Endothelial cell of umbilical vein (primary cell): ENCODE results near the gene KLHL26. TPM values are rescaled to one million over a fixed set of nuclear protein-coding genes. Genes with fewer than 3 reads are reported as not detected.

ENCODE experiments used
- BruUV-seq: library from RNA; stranded (reverse); fragments of 400-500 nt; replicated peaks from 2 replicates; lab custom pipeline; 2021; lab: Mats Ljungman, UMichigan
- CTCF ChIA-PET: fragments of 300-600, 350-600 bp; sonication (Branson Sonifier 250); formaldehyde crosslinking; loops from one replicate; lab custom pipeline; 2021; ENCODE audit warnings: antibody characterized with exemption, inconsistent platforms; lab: Charles Lee
- POLR2A ChIA-PET: fragments of 300-600, 350-600 bp; sonication (Branson Sonifier 250); formaldehyde crosslinking; loops from one replicate; lab custom pipeline; 2021; ENCODE audit warnings: antibody characterized with exemption, inconsistent platforms; lab: Charles Lee
- DNase-seq: peaks from one replicate; pipeline ENCODE4 v3.0.0-alpha.2; 2011; ENCODE audit warnings: low read depth, low spot score
- FAIRE-seq: peaks from 2 replicates; lab custom pipeline; 2011; peaks lifted over from hg19 to GRCh38; lab: Jason Lieb, UNC
- H2AFZ ChIP-seq: 2 replicates; pipeline ENCODE4 v1.6.0; 2012; ENCODE audit warnings: low read depth, low read length, control low read depth, inconsistent platforms
- H3K27ac ChIP-seq: 2 replicates; pipeline ENCODE4 v1.5.1; 2011; ENCODE audit warnings: low read depth, mild to moderate bottlenecking, control low read depth, low read length, moderate library complexity; ENCODE audit not compliant: insufficient read depth
- H3K27me3 ChIP-seq, 2 experiments: 2 replicates each; pipeline versions ENCODE4 v1.6.0 to v1.6.1; 2011; ENCODE audit warnings: low read length in 2 of 2, mixed read lengths in 1 of 2; ENCODE audit not compliant: control insufficient read depth in 2 of 2, insufficient read depth in 2 of 2
- H3K36me3 ChIP-seq, 2 experiments: 2 replicates in 1 of 2; 3 replicates in 1 of 2; pipeline ENCODE4 v1.5.1; 2011; ENCODE audit warnings: low read length in 2 of 2, mild to moderate bottlenecking in 1 of 2, moderate library complexity in 1 of 2; ENCODE audit not compliant: control insufficient read depth in 2 of 2, insufficient read depth in 2 of 2; ENCODE audit errors: extremely low read depth in 1 of 2
- H3K4me1 ChIP-seq: 3 replicates; pipeline ENCODE4 v1.5.1; 2011; ENCODE audit warnings: mild to moderate bottlenecking, low read length; ENCODE audit not compliant: control insufficient read depth, insufficient read depth; ENCODE audit errors: extremely low read depth
- H3K4me2 ChIP-seq: 2 replicates; pipeline ENCODE4 v1.6.1; 2011; ENCODE audit warnings: low read length, control low read depth, mixed read lengths; ENCODE audit not compliant: insufficient read depth
- H3K4me3 ChIP-seq, 3 experiments: fragments of 200-600 bp in 1 of 3; sonication (generic), shearing (Covaris generic) in 1 of 3; replicated peaks in 1 of 3; 2 replicates each; pipeline ENCODE4 v1.5.1; 2011 to 2016; ENCODE audit warnings: control low read depth in 3 of 3, low read length in 3 of 3, mild to moderate bottlenecking in 2 of 3, inconsistent platforms in 1 of 3, low read depth in 1 of 3, moderate library complexity in 1 of 3; ENCODE audit not compliant: insufficient read depth in 1 of 3
- H3K79me2 ChIP-seq: 2 replicates; pipeline ENCODE4 v1.6.0; 2012; ENCODE audit warnings: low read length, inconsistent platforms; ENCODE audit not compliant: control insufficient read depth, insufficient read depth
- H3K9ac ChIP-seq: replicated peaks from 2 replicates; pipeline ENCODE3; 2011; ENCODE audit warnings: low read length, control low read depth; ENCODE audit not compliant: insufficient read depth; ENCODE audit errors: extremely low read depth
- H3K9me1 ChIP-seq: replicated peaks from 3 replicates; pipeline ENCODE4 v1.6.0; 2011; ENCODE audit warnings: mild to moderate bottlenecking, low read length; ENCODE audit not compliant: control insufficient read depth, insufficient read depth; ENCODE audit errors: extremely low read depth
- H3K9me3 ChIP-seq: replicated peaks from 2 replicates; pipeline ENCODE4 v1.5.1; 2012; ENCODE audit warnings: low read length, inconsistent platforms; ENCODE audit not compliant: control insufficient read depth, insufficient read depth
- H4K20me1 ChIP-seq: replicated peaks from 2 replicates; pipeline ENCODE3; 2011; ENCODE audit warnings: mild to moderate bottlenecking, low read length; ENCODE audit not compliant: control insufficient read depth, insufficient read depth; ENCODE audit errors: extremely low read depth
- CTCF ChIP-seq, 2 donors: IDR thresholded peaks; 1 replicate in 1 of 2; 2 replicates in 1 of 2; pipeline ENCODE4 v1.5.1; 2011; ENCODE audit warnings: low read length in 2 of 2, mild to moderate bottlenecking in 2 of 2, moderate library complexity in 2 of 2, control low read depth in 1 of 2, inconsistent platforms in 1 of 2, low read depth in 1 of 2; ENCODE audit not compliant: insufficient read depth in 1 of 2; ENCODE audit errors: extremely low read depth in 1 of 2
- EZH2 ChIP-seq: IDR thresholded peaks from 2 replicates; pipeline ENCODE4 v1.6.1; 2012; ENCODE audit warnings: borderline replicate concordance, low read depth, mild to moderate bottlenecking, moderate library complexity, low read length, inconsistent platforms; ENCODE audit not compliant: severe bottlenecking
- FOS ChIP-seq: IDR thresholded peaks from 2 replicates; pipeline ENCODE4 v1.6.1; 2011; ENCODE audit warnings: mild to moderate bottlenecking, low read length, moderate library complexity, borderline replicate concordance; ENCODE audit not compliant: insufficient read depth
- GATA2 ChIP-seq: IDR thresholded peaks from 2 replicates; pipeline ENCODE4 v1.7.0; 2011; ENCODE audit warnings: low read depth, mild to moderate bottlenecking, moderate library complexity, mixed read lengths, low read length; ENCODE audit not compliant: insufficient read length, insufficient read depth
- JUN ChIP-seq: IDR thresholded peaks from 2 replicates; pipeline ENCODE4 v1.6.1; 2011; ENCODE audit warnings: borderline replicate concordance, low read depth; ENCODE audit not compliant: insufficient read length, insufficient read depth
- MYC ChIP-seq: IDR thresholded peaks from one replicate; pipeline ENCODE4 v1.6.1; 2011; ENCODE audit warnings: mild to moderate bottlenecking, low read depth, low read length
- POLR2A ChIP-seq: IDR thresholded peaks from 2 replicates; pipeline ENCODE4 v1.6.1; 2012; ENCODE audit warnings: low read depth, mild to moderate bottlenecking, control low read depth, low read length
- POLR2AphosphoS5 ChIP-seq: IDR thresholded peaks from 2 replicates; pipeline ENCODE4 v1.6.1; 2012; ENCODE audit warnings: low read depth, mild to moderate bottlenecking, control low read depth, low read length, moderate library complexity; ENCODE audit not compliant: insufficient read depth
- dilution Hi-C: fragments of 300-500 bp; cut with MboI; formaldehyde crosslinking; loops from one replicate; pipeline ENCODE4 v1.15.0; 2019; ENCODE audit warnings: low sequenced_read_pairs; ENCODE audit not compliant: extremely low pct_ligation_motif_present
- intact Hi-C: fragments of 100-400 bp; cut with micrococcal nuclease; formaldehyde crosslinking; loops from one replicate; pipeline ENCODE4 v1.10.0; 2022
- polyA plus RNA-seq, 4 experiments: library from polyadenylated mRNA; depleted of rRNA in 3 of 4; stranded (reverse) in 3 of 4; unstranded in 1 of 4; fragments of >200 nt; gene quantifications; 2 replicates each; pipeline versions ENCODE4 v1.2.1 to v1.2.3, GENCODE V29; 2011 to 2012; ENCODE audit warnings: missing spikeins in 1 of 4
- total RNA-seq: library from RNA; stranded (reverse); gene quantifications from 2 replicates; pipeline ENCODE4 v1.2.3, GENCODE V29; 2021
- TF ChIP-seq, protein P1 (sequence below): IDR thresholded peaks from 2 replicates; pipeline ENCODE4 v1.6.1; 2011; ENCODE audit not compliant: insufficient read depth, insufficient read length

Gene KLHL26
- total and polyA plus RNA-seq, 2 donors (not counting 3 experiments of a cell fraction or from before 2014, with no cell fraction given) = 2.4 to 6.2 TPM

DNA sequence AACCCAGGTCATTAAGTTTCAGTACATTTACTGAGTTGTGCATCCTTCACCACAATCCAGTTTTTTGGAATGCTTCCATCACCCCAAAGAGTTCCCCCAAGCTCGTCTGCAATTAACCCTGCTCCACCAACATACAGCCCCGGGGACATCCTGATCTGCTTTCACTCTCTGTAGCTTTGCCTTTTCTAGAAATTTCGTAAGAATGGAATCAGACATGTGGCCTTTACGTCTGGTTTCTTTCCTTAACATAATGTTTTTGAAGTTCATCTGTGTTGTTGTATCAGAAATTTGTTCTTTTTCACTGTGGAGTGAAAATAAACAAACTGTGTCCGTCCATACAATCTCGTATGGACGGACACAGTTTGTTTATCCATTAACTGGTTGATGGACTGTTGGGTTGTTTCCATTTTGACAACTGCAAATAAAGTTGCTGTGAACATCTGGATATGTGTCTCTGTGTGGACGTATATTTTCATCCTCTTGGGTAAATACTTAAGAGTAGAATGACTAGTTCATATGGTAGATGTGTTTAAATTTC, 2.9 kb downstream of the KLHL26 start:
- no peak for DNase-seq
- Histone ChIP-seq H3K9me1 (no peaks in the 10 kb centered on the region), H3K27ac (no peak overlapping the region), H3K9me3 (no peaks in the 10 kb centered on the region), H3K4me1 (peaks cover 4% of the 10 kb centered on the region), H4K20me1 (no peaks in the 10 kb centered on the region), H3K4me2 (no peak overlapping the region), H2AFZ (no peak overlapping the region), H3K36me3 (no peaks in the 10 kb centered on the region), H3K9ac (no peak overlapping the region), H3K27me3 (no peaks in the 10 kb centered on the region), H3K4me3 (no peak overlapping the region), H3K79me2 (no peaks in the 10 kb centered on the region)
- no peak for TF ChIP-seq FOS
- no peak for TF ChIP-seq JUN
- no peak for TF ChIP-seq POLR2AphosphoS5
- no peak for TF ChIP-seq GATA2
- no peak for TF ChIP-seq CTCF (IDR thresholded peaks at IDR 0.05; ENCODE audit: extremely low read depth in 1 of 2, insufficient read depth in 1 of 2, low read depth in 1 of 2, low read length in 2 of 2)
- no peak for TF ChIP-seq MYC
- TF ChIP-seq, protein P1, sequence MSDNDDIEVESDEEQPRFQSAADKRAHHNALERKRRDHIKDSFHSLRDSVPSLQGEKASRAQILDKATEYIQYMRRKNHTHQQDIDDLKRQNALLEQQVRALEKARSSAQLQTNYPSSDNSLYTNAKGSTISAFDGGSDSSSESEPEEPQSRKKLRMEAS = no peak
- TF ChIP-seq EZH2 = no peak
- no peak for TF ChIP-seq POLR2A
- ChIA-PET CTCF (interaction anchor here (1.2 to 1.6 kb wide), 2 partner anchors 9 to 14 kb away, joined by 3 to 4 read pairs; no protein-coding TSS in a partner anchor), POLR2A (no interaction called here)
- dilution Hi-C loops = no loop called here
- FAIRE-seq = no peak
- intact Hi-C loops = no loop called here
- BruUV-seq = no TSS peak
